NCI-H146 treated with DMSO at 0.1 percent for 48 hours (cell line): Measurements from ENCODE around the gene RASSF8.
A peak's percentile ranks its signal among the peaks of the same experiment; 100 is the strongest.

Experiments
- DNase-seq: peaks from one replicate; lab custom pipeline; 2025; ENCODE audit not compliant: unreplicated experiment; lab: John Stamatoyannopoulos, UW

The RASSF8 gene

DNA sequence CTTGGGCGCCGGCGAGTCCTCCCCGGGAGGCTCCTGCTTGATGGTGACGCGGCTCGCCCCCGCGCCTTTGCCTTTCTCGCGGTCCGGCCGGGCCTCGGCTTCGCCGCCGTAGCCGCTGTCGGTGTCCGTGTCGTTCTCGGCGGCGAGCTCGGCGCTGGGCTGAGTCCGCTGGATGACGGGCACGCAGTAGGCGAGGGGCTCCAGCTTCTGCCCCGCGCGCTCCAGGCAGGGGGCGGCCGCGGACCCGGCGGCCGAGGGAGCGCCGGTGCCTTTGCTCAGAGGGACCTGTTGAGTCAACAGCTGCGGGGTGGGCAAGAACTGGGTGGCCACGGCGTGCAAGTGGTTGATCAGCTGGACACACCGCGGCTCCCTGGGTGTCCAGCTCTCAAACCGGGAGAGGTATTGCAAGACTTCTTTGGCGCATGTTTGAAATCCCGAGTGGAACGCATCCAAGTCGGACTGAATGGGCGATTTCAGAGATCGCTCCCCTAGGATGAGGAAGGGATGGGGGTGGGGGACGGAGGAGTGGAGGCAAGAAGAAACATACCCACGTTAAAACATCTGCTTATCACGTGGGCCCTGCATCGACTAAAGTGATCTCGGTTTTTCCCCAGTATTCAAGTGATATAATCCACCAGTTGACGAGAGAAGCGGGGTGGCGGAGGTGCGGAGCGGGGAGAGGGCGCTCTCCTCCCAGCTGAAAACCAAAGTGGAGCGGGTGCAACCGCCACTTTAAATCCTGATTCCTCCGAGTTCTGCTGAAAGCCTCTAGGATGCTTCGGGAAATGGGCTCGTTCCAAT lies 164.4 kb downstream of the RASSF8 start:
- DNase-seq: no peak

DNA sequence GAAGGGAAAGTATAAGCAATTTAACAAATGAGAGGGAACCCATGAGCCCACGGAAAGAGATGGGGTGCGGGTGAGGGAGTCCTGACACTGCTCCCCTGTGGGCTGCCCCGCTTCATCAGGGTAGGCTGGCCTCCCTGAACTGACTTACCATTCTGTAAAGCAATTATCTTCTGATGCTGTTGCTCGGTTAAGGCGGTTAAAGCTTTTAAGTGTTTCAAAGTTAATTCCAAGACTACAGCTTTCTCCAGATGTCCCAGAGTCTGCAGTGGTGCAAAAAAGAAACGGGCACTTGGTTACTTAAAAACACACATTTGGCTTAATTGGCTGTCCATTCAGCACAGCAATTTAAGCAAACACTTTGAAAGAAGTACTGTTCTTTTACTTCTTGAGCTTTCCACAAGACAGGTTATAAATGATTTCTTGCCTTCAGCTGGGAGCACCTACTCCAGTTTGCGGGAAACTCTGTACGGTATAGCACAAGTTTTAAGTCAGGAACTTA lies 165.0 kb downstream of the RASSF8 start:
- DNase-seq: no peak

GRCh38 chr12:26124446-26125399 lies 166.2 kb downstream of the RASSF8 start, which contains the start of gene BHLHE41:
Gene BHLHE41, minus strand, starts transcription at chr12:26125037. Its CDS starts 258 bp downstream, at chr12:26124779.
- no peak for DNase-seq

- DNase-seq: peak; percentile 16
These were observed 167.2 kb downstream of the RASSF8 start for GRCh38 chr12:26125400-26126339.

DNA sequence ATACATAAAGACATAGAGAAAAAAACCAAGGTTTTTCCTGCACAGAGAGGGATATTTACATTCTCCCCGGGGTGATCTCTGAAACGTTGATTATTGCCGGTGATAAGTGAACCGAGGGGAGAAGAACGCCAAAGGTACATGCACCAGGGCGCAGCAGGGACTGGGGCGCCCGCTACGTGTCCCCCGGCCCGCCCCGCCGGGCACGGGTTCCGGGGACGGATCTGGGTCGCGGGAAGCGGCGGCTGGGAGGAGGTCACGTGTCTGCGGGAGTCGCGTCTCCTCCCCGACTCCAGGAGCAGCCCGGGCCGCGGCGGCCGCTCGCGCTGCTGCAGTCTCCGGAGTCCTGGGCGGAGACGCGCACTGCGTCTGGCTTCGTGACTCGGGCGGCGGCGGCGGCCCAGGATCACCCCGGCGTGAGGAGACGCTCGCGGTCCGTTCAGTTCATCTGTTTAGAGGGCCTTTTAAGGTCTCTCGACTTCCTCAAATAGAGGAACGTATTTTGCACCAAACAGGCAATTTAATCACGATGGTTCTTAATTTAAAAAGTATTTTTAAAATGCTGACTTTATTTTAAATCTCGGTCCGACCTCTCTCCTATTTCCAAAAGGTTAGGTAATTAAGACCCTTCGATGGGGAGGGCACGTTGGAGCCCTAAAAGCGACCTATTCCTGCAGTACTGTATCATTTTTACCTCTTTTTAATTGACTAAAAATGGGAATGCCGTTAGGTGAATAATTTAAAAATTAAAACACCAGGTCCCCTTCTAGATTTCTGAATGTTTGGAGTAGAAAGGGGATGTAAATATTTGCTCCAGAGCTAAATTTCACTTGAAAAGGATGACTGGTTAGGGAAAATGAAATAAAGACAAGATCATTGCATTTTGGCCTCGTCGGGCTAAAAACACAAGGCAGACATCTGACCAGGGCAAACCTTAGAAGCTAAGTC lies 168.1 kb downstream of the RASSF8 start:
- peak; percentile 40 for DNase-seq

DNA sequence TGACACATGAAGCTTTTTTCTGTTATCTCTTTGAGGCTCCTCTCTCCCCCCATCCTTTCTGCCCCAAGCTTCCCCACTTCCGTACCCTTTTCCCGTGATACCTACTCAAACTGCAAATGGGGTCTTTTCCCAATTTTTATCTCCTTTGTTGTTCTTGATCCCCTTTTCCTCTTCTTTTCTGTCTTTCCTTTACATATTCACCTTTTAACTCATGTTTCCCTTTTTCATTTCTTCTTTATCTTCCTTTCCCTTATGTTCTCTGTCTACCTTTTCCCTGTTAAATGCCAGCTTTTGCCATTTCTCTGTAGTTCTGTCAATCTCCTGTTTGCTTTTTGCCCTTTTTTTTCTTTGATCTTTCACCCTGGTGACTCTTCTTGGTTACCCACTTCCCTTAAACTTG lies 168.9 kb downstream of the RASSF8 start:
- DNase-seq: no peak

GRCh38 chr12:26128168-26128567 lies 169.7 kb downstream of the RASSF8 start:
- DNase-seq: no peak
